H1 (cell line): ENCODE data around the gene PLEKHG3. TPM values are rescaled to one million over a fixed set of nuclear protein-coding genes. Genes with fewer than 3 reads are reported as not detected.

ENCODE experiments used
- JUN ChIP-seq: IDR thresholded peaks from 2 replicates; pipeline ENCODE4 v1.6.1; 2011; ENCODE audit warnings: low read depth, mild to moderate bottlenecking, improper control_type of control experiment, low read length
- JUND ChIP-seq: IDR thresholded peaks from 2 replicates; pipeline ENCODE4 v1.6.1; 2011; ENCODE audit warnings: mild to moderate bottlenecking, improper control_type of control experiment, low read length
- NRF1 ChIP-seq: IDR thresholded peaks from 2 replicates; pipeline ENCODE4 v1.6.1; 2011; ENCODE audit warnings: mild to moderate bottlenecking, low read depth, low read length, improper control_type of control experiment
- RFX5 ChIP-seq: IDR thresholded peaks from 2 replicates; pipeline ENCODE4 v1.6.1; 2011; ENCODE audit warnings: low read depth, low read length, improper control_type of control experiment, borderline replicate concordance
- SP2 ChIP-seq: IDR thresholded peaks from 2 replicates; pipeline ENCODE4 v1.6.1; 2012; ENCODE audit warnings: mild to moderate bottlenecking, low read length, inconsistent platforms
- polyA plus RNA-seq, 7 experiments: library from polyadenylated mRNA; depleted of rRNA in 3 of 7; stranded (reverse) in 5 of 7; unstranded in 2 of 7; fragments of >200 nt in 5 of 7; fragments of 200-250 nt in 2 of 7; gene quantifications; 1 replicate in 5 of 7; 2 replicates in 1 of 7; 4 replicates in 1 of 7; pipeline versions ENCODE4 v1.2.1 to v1.2.3, GENCODE V29; 2011 to 2013; ENCODE audit warnings: missing spikeins in 2 of 7, mixed read lengths in 2 of 7
- total RNA-seq: library from RNA; stranded (reverse); fragmentation: NEBNext Ultra II Directional; extraction: Animal tissue kit (Norgen Biotek cat#: 25700); gene quantifications from 2 replicates; pipeline ENCODE4 v1.2.1, GENCODE V29; 2021
- TF ChIP-seq, protein P1 (sequence below): fragments of 300-600 bp; sonication (generic); IDR thresholded peaks from 2 replicates; pipeline ENCODE4 v1.7.1; 2012; ENCODE audit warnings: low read length, moderate library complexity, mild to moderate bottlenecking, inconsistent platforms; ENCODE audit not compliant: insufficient replicate concordance
- TF ChIP-seq, protein P2 (sequence below): IDR thresholded peaks from 2 replicates; pipeline ENCODE4 v1.6.1; 2012; ENCODE audit warnings: inconsistent platforms

Gene PLEKHG3
- total and polyA plus RNA-seq, 2 of the 8 experiments (the other 6 are each of a cell fraction or from before 2014, with no cell fraction given) = 43.4 to 90.6 TPM

DNA sequence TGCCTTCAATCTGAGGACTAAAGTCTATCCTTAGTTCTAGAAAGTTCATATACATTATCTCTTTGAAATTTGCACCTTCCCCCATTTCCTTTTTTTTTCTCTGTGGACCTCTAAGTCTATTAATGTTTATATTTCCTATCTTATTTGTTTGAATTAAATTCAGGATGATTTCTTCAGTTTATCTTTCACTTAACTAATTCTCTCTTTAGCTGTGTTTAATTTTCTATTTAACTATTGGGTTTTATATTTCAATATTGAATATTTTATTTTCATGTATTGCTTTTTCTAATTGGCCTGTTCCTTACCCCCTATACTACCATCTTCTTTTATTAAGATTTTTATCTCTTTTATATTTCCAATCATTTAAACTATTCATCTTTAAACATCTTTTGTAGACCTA lies 9.5 kb downstream of the PLEKHG3 start (continued):
- TF ChIP-seq, protein P1, sequence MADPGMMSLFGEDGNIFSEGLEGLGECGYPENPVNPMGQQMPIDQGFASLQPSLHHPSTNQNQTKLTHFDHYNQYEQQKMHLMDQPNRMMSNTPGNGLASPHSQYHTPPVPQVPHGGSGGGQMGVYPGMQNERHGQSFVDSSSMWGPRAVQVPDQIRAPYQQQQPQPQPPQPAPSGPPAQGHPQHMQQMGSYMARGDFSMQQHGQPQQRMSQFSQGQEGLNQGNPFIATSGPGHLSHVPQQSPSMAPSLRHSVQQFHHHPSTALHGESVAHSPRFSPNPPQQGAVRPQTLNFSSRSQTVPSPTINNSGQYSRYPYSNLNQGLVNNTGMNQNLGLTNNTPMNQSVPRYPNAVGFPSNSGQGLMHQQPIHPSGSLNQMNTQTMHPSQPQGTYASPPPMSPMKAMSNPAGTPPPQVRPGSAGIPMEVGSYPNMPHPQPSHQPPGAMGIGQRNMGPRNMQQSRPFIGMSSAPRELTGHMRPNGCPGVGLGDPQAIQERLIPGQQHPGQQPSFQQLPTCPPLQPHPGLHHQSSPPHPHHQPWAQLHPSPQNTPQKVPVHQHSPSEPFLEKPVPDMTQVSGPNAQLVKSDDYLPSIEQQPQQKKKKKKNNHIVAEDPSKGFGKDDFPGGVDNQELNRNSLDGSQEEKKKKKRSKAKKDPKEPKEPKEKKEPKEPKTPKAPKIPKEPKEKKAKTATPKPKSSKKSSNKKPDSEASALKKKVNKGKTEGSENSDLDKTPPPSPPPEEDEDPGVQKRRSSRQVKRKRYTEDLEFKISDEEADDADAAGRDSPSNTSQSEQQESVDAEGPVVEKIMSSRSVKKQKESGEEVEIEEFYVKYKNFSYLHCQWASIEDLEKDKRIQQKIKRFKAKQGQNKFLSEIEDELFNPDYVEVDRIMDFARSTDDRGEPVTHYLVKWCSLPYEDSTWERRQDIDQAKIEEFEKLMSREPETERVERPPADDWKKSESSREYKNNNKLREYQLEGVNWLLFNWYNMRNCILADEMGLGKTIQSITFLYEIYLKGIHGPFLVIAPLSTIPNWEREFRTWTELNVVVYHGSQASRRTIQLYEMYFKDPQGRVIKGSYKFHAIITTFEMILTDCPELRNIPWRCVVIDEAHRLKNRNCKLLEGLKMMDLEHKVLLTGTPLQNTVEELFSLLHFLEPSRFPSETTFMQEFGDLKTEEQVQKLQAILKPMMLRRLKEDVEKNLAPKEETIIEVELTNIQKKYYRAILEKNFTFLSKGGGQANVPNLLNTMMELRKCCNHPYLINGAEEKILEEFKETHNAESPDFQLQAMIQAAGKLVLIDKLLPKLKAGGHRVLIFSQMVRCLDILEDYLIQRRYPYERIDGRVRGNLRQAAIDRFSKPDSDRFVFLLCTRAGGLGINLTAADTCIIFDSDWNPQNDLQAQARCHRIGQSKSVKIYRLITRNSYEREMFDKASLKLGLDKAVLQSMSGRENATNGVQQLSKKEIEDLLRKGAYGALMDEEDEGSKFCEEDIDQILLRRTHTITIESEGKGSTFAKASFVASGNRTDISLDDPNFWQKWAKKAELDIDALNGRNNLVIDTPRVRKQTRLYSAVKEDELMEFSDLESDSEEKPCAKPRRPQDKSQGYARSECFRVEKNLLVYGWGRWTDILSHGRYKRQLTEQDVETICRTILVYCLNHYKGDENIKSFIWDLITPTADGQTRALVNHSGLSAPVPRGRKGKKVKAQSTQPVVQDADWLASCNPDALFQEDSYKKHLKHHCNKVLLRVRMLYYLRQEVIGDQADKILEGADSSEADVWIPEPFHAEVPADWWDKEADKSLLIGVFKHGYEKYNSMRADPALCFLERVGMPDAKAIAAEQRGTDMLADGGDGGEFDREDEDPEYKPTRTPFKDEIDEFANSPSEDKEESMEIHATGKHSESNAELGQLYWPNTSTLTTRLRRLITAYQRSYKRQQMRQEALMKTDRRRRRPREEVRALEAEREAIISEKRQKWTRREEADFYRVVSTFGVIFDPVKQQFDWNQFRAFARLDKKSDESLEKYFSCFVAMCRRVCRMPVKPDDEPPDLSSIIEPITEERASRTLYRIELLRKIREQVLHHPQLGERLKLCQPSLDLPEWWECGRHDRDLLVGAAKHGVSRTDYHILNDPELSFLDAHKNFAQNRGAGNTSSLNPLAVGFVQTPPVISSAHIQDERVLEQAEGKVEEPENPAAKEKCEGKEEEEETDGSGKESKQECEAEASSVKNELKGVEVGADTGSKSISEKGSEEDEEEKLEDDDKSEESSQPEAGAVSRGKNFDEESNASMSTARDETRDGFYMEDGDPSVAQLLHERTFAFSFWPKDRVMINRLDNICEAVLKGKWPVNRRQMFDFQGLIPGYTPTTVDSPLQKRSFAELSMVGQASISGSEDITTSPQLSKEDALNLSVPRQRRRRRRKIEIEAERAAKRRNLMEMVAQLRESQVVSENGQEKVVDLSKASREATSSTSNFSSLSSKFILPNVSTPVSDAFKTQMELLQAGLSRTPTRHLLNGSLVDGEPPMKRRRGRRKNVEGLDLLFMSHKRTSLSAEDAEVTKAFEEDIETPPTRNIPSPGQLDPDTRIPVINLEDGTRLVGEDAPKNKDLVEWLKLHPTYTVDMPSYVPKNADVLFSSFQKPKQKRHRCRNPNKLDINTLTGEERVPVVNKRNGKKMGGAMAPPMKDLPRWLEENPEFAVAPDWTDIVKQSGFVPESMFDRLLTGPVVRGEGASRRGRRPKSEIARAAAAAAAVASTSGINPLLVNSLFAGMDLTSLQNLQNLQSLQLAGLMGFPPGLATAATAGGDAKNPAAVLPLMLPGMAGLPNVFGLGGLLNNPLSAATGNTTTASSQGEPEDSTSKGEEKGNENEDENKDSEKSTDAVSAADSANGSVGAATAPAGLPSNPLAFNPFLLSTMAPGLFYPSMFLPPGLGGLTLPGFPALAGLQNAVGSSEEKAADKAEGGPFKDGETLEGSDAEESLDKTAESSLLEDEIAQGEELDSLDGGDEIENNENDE = no peak
- no peak for TF ChIP-seq JUND
- TF ChIP-seq, protein P2, sequence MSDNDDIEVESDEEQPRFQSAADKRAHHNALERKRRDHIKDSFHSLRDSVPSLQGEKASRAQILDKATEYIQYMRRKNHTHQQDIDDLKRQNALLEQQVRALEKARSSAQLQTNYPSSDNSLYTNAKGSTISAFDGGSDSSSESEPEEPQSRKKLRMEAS = no peak
- TF ChIP-seq JUN = no peak
- no peak for TF ChIP-seq NRF1
- TF ChIP-seq SP2 = no peak
- no peak for TF ChIP-seq RFX5
